Measurements from ENCODE around the gene KATNB1.

- TF ChIP-seq CTCF (conservative IDR thresholded peaks at IDR 0.05; ENCODE audit: low read depth in 2 of 2) = no peak
- no peak for TF ChIP-seq POLR2AphosphoS5 (IDR thresholded peaks at IDR 0.05; ENCODE audit: low read depth)
- no peak for TF ChIP-seq ZNF462 (CRISPR knock-in tag; IDR thresholded peaks at IDR 0.05)
- no peak for TF ChIP-seq EZH2phosphoT487 (IDR thresholded peaks at IDR 0.05; ENCODE audit: unreplicated experiment)
- TF ChIP-seq, protein P1, sequence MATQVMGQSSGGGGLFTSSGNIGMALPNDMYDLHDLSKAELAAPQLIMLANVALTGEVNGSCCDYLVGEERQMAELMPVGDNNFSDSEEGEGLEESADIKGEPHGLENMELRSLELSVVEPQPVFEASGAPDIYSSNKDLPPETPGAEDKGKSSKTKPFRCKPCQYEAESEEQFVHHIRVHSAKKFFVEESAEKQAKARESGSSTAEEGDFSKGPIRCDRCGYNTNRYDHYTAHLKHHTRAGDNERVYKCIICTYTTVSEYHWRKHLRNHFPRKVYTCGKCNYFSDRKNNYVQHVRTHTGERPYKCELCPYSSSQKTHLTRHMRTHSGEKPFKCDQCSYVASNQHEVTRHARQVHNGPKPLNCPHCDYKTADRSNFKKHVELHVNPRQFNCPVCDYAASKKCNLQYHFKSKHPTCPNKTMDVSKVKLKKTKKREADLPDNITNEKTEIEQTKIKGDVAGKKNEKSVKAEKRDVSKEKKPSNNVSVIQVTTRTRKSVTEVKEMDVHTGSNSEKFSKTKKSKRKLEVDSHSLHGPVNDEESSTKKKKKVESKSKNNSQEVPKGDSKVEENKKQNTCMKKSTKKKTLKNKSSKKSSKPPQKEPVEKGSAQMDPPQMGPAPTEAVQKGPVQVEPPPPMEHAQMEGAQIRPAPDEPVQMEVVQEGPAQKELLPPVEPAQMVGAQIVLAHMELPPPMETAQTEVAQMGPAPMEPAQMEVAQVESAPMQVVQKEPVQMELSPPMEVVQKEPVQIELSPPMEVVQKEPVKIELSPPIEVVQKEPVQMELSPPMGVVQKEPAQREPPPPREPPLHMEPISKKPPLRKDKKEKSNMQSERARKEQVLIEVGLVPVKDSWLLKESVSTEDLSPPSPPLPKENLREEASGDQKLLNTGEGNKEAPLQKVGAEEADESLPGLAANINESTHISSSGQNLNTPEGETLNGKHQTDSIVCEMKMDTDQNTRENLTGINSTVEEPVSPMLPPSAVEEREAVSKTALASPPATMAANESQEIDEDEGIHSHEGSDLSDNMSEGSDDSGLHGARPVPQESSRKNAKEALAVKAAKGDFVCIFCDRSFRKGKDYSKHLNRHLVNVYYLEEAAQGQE (IDR thresholded peaks at IDR 0.05; ENCODE audit: unreplicated experiment) = no peak
- TF ChIP-seq EZH2 (IDR thresholded peaks at IDR 0.05; ENCODE audit: low read depth, unreplicated experiment) = no peak
Measured at GRCh38 chr16:57749101-57749692, 13.6 kb downstream of the KATNB1 start.

All from GM23338 (cell line).